Measurements from ENCODE around the gene SPTLC2.
A peak's percentile ranks its signal among the peaks of the same experiment; 100 is the strongest.

Gene SPTLC2

GRCh38 chr14:77498984-77499527 lies 117.4 kb downstream of the SPTLC2 start:
- no peak for DNase-seq

- DNase-seq, result peak; percentile 19
Observed at GRCh38 chr14:77498120-77498979, 118.1 kb downstream of the SPTLC2 start, which contains the start of gene ISM2. Gene ISM2 (minus strand): TSS chr14:77498816. CDS start chr14:77498793, 23 bp downstream.

GRCh38 chr14:77495334-77495733 lies 121.1 kb downstream of the SPTLC2 start:
- DNase-seq, result no peak

- no peak for DNase-seq
Observed at GRCh38 chr14:77491056-77491455, 125.4 kb downstream of the SPTLC2 start.

GRCh38 chr14:77490347-77490986 lies 126.0 kb downstream of the SPTLC2 start:
- no peak for DNase-seq

- no peak for DNase-seq
Observed at GRCh38 chr14:77489041-77489440, 127.4 kb downstream of the SPTLC2 start.

- DNase-seq, result no peak
Observed at GRCh38 chr14:77488558-77488957, 127.9 kb downstream of the SPTLC2 start.

GRCh38 chr14:77485901-77486678 lies 130.3 kb downstream of the SPTLC2 start:
- no peak for DNase-seq

- no peak for DNase-seq
Observed at GRCh38 chr14:77485256-77485655, 131.2 kb downstream of the SPTLC2 start.

- no peak for DNase-seq
Observed at GRCh38 chr14:77482422-77482821, 134.0 kb downstream of the SPTLC2 start.

- no peak for DNase-seq
Observed at GRCh38 chr14:77478796-77479195, 137.6 kb downstream of the SPTLC2 start.

GRCh38 chr14:77478029-77478428 lies 138.4 kb downstream of the SPTLC2 start:
- DNase-seq, result no peak

GRCh38 chr14:77475432-77476115 lies 140.9 kb downstream of the SPTLC2 start:
- DNase-seq, result no peak

- no peak for DNase-seq
Observed at GRCh38 chr14:77474479-77475177, 141.8 kb downstream of the SPTLC2 start.

- DNase-seq, result no peak
Observed at GRCh38 chr14:77473921-77474320, 142.5 kb downstream of the SPTLC2 start.

GRCh38 chr14:77470224-77470870 lies 146.1 kb downstream of the SPTLC2 start:
- no peak for DNase-seq

GRCh38 chr14:77469539-77469938 lies 146.9 kb downstream of the SPTLC2 start:
- DNase-seq, result no peak

- no peak for DNase-seq
Observed at GRCh38 chr14:77469067-77469505, 147.4 kb downstream of the SPTLC2 start.

- no peak for DNase-seq
Observed at GRCh38 chr14:77467801-77468200, 148.6 kb downstream of the SPTLC2 start.

- DNase-seq, result peak; percentile 72
Observed at GRCh38 chr14:77459072-77459723, 157.2 kb downstream of the SPTLC2 start.
